Endometrial microvascular endothelial cells (primary cell): ENCODE data around the gene ZSWIM8. TPM values are rescaled to one million over a fixed set of nuclear protein-coding genes. Genes with fewer than 3 reads are reported as not detected.

ENCODE experiments used
- total RNA-seq: library from RNA; depleted of rRNA; stranded (reverse); fragments of >200 nt; gene quantifications from one replicate; pipeline ENCODE4 v1.2.3, GENCODE V29; 2015; ENCODE audit errors: inconsistent ontology term

Gene ZSWIM8
- total RNA-seq, 1 donor from 2014 or later: 47.0 TPM

Other genes starting within 250 kb of the ZSWIM8 start
- gene USP54, start 194.3 kb upstream of the ZSWIM8 start, total RNA-seq: 6.9 TPM
- not detected for gene MYOZ1, start 144.1 kb upstream of the ZSWIM8 start, total RNA-seq
- not detected for gene SYNPO2L, start 129.6 kb upstream of the ZSWIM8 start, total RNA-seq
- gene AGAP5, start 87.5 kb upstream of the ZSWIM8 start, total RNA-seq: 1.0 TPM
- gene SEC24C, start 41.2 kb upstream of the ZSWIM8 start, total RNA-seq: 81.4 TPM
- 60.0 TPM for gene CHCHD1, start 3.6 kb upstream of the ZSWIM8 start, total RNA-seq
- gene NDST2, start 26.0 kb downstream of the ZSWIM8 start, total RNA-seq: 18.7 TPM
- 21.5 TPM for gene CAMK2G, start 88.9 kb downstream of the ZSWIM8 start, total RNA-seq
- 263 TPM for gene PLAU, start 125.5 kb downstream of the ZSWIM8 start, total RNA-seq
- 198 TPM for gene VCL, start 212.5 kb downstream of the ZSWIM8 start, total RNA-seq